NCI-H1930 (cell line): ENCODE results near the gene RNF19B.
A peak's percentile ranks its signal among the peaks of the same experiment; 100 is the strongest.
"Not testable (repeated sequence)": the region's sequence is repeated elsewhere in the genome, so short reads cannot be mapped to it uniquely, and the experiment has no call there.

ENCODE experiments used
- DNase-seq, 2 experiments: peaks; one replicate each; lab custom pipeline; 2025; lab: John Stamatoyannopoulos, UW

RNF19B gene, protein sequence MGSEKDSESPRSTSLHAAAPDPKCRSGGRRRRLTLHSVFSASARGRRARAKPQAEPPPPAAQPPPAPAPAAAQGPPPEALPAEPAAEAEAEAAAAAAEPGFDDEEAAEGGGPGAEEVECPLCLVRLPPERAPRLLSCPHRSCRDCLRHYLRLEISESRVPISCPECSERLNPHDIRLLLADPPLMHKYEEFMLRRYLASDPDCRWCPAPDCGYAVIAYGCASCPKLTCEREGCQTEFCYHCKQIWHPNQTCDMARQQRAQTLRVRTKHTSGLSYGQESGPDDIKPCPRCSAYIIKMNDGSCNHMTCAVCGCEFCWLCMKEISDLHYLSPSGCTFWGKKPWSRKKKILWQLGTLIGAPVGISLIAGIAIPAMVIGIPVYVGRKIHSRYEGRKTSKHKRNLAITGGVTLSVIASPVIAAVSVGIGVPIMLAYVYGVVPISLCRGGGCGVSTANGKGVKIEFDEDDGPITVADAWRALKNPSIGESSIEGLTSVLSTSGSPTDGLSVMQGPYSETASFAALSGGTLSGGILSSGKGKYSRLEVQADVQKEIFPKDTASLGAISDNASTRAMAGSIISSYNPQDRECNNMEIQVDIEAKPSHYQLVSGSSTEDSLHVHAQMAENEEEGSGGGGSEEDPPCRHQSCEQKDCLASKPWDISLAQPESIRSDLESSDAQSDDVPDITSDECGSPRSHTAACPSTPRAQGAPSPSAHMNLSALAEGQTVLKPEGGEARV

DNA sequence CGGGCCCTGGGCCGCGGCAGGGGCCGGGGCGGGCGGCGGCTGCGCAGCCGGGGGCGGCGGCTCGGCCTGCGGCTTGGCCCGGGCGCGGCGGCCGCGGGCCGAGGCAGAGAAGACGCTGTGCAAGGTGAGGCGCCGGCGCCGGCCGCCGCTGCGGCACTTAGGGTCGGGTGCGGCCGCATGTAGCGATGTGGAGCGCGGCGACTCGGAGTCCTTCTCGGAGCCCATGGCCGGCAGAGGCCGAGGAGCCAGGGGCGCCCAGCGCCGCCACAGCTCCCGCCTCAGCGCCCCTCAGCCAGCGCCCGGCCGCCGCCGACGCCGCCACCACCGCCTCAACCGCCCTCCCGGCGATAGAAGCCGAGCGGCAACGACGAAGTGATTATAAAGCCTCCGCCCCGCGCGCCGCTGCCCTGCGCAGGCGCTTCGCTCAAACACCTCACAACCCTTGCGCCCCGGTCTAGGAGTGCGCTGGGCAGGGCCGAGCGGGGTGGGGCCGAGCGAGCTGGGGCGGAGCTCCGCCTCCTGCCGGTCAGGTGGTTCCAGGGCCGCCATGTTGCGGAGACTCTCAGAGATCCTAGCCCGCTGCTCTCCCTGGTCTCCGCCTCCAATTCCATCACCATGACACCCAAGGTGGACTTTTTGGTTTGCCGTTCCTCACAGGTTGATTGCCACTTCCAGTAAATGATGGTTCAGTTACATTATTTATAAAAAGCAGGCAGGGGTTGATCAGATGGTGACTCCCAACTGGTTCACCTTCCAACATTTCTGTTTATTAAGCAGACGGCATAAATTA lies at the start of gene RNF19B:
RNF19B (minus strand) TSS at position 349 of the 790 bp plus-strand sequence; CDS start at position 225, 124 bp downstream.
- DNase-seq = peak; percentile 92 to 94

- DNase-seq = no peak
These were observed 49.2 kb upstream of the RNF19B start for GRCh38 chr1:33013791-33014190.

GRCh38 chr1:33012165-33012564 lies 47.6 kb upstream of the RNF19B start:
- DNase-seq = no peak

- no peak for DNase-seq
These were observed 46.5 kb upstream of the RNF19B start for GRCh38 chr1:33010932-33011731.

DNA sequence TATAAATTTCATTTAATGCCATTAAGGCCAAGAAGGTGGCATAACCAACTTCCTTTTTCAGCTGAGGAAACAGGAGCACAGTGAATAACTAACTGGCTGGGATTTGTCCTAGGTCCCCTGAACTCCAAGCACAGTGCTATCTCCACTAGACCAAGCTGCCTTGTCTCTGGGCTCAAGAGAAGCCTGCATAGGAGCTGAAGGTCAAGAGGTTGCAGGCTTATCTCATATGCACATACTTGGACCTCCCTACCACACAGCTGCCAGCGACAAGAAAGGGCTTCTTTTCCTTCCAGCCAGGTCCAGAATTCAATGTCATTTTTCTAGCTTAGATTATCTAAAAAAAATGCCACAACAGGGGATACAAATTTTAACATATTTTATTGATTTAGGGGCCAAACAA lies 45.0 kb upstream of the RNF19B start:
- no peak for DNase-seq

DNA sequence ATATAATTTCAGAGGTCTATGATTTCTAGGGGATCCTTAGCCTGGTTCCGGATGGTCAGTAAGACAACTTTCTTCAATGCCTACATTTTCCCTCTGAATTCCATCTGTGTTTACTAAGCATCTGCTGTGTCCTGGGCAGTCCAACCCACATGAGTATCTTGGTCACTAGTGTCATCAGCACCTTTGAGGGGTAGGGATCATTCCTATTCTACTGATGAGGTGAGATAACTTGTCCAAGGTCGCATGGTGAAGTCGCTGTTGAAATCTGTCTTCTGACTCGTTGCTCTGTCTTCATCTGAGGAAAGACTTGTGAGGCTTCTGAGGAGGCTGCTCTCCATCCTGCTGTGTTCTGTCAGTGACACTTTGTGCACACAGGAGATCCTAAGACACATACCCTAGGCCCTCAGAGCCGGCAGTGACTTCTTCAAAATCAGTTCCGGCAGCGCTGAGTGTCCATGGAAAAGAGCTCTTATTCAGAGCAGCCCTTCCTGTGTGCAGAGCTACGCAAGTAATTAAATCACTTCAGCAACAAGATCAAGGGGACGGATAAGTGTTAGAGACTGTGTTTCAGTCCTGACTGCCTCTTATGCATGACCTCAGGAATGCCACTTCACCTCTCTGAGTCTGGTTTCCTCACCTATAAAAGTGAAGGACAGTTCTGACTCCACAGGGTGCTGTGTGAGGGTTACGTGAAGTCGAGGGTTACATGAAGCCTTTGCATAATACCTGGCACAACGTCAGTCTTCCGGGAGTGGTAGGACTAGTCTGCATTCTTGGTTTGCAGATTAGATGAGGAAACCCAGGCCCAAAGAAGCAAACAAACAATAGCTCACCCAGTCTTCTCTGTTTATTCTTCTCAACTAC lies 43.7 kb upstream of the RNF19B start:
- no peak for DNase-seq

GRCh38 chr1:33007190-33008050 lies 42.8 kb upstream of the RNF19B start:
- DNase-seq = peak in 1 of 2 experiments; percentile 20

- no peak for DNase-seq
These were observed 41.3 kb upstream of the RNF19B start for GRCh38 chr1:33005838-33006421.

GRCh38 chr1:33005117-33005837 lies 40.7 kb upstream of the RNF19B start:
- DNase-seq = no peak

- DNase-seq = no peak
These were observed 40.0 kb upstream of the RNF19B start for GRCh38 chr1:33004613-33005012.

DNA sequence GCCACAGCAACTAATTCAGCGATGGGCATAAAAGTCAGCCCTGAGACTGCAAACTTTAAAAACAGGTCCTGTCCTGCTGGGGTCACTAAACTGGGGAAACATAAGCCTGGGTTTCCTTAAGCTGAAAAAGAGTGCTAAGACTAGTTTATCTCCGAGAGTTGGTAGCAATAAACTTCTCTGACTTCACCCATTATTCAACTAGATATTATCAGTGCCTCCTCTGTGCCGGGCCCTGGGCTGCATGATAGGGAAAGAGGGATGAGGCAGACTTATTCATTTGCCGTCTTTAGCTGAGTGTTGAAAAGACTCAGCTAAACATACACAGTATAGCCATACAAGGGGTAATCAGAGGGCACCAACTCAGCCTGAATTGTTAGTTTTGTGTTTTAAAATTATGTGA lies 39.0 kb upstream of the RNF19B start:
- DNase-seq = no peak

DNA sequence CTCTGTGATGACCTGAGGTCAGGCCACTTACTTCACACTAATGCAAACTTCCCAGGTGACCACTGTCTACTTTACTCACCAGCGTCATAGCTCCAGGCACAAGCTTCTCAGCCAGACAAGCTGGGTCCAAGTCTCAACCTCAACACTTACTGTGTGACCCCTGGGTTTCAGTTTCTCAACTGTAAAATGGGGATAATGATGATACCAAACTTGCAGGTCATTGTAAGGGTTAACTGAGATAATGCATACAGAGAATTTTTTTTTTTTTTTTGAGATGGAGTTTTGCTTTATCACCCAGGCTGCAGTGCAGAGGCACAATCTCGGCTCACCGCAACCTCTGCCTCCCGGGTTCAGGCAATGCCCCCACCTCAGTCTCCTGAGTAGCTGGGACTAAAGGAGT lies 37.4 kb upstream of the RNF19B start:
- DNase-seq = no peak

DNA sequence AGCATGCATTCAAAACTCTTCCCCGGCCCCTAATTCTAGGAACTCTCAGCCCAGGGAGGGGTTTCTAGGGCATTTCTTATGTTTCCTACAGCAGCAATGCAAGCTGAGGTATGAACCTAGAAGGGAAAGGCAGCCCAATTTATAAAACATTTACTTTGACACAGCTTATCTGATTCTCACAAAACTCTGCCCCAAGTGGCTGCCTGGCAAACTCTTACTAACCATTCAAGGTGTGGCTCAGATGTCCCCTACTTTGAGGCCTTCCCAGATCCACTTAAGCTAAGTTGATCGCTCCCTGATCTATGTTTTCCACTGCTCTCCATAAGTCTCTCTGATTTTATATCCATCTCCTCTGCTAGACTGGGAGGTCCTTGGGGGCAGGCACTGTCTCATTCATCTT lies 36.7 kb upstream of the RNF19B start:
- DNase-seq = no peak

GRCh38 chr1:33000427-33001026 lies 35.9 kb upstream of the RNF19B start:
- no peak for DNase-seq

DNA sequence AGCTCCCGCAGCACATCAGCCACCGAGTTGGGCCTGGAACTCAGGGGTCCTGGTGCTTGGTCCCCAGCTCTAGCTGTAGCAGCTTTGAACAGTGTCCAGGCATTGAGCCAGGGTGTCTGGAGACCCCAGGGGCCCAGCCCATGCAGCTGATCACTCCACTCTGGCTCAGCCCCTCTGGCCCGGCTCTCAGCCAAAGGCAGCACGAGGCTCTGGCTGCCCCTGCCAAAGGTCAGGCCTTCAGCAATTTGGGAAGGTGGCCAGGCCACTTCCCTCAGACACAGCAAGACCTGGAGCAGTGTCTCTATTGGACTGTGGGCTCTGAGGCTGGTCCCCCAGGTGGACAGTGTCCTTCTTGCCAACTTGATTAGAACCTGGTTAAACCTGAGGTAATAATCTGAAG lies 34.4 kb upstream of the RNF19B start:
- DNase-seq = no peak

DNA sequence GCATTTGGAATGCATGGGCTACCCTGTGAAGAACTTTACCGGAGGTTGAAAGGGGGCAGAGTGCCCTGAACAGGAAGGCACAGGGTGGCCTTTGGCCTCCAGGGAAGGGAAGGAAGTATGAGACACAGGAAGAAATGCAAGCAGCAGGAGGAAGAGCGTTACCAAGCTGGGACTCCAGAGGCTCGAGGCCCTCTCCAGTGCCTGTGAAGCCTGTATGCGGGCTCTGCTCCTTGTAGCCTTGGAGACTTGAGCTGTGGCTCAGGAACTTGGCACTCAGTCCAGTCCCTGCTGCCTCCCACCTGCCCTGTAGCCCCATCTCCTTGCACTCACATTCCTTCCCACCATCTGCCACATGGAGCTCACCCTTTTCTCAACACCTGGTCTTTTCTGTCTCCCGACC lies 33.5 kb upstream of the RNF19B start:
- DNase-seq = no peak

- no peak for DNase-seq
These were observed 32.8 kb upstream of the RNF19B start for GRCh38 chr1:32997381-32997891.

GRCh38 chr1:32993324-32993636 lies 28.7 kb upstream of the RNF19B start:
- DNase-seq = not testable (repeated sequence)
